NCI-H82 treated with DMSO at 0.1 percent for 48 hours (cell line): Measurements from ENCODE around the gene TMCO1.
"Not testable (repeated sequence)": the region's sequence is repeated elsewhere in the genome, so short reads cannot be mapped to it uniquely, and the experiment has no call there.

Experiments
- DNase-seq: peaks from one replicate; lab custom pipeline; 2025; ENCODE audit not compliant: unreplicated experiment; lab: John Stamatoyannopoulos, UW

Gene TMCO1

GRCh38 chr1:165688046-165688445, 80.6 kb downstream of the TMCO1 start:
- no peak for DNase-seq

DNA sequence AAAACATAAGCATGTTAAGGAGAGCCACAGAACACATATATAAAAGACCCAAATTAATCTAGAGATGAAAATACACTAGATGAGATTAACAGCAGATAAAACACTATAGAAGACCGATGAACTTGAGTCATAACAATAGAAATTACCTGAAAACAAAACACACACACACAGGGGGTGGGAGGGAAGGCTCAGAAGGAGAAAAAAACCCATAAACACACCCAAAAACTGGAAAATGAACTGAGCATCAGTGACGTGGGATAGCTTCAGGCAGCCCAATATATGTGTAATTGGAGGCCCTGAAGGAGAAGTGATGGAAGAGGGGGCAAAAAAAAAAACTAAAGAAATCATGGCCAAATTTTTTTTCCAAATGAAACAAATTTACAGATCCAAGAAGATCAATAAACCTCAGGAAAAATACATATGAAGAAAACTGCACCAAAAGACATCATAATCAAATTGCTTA, 81.7 kb downstream of the TMCO1 start:
- DNase-seq: no peak

- DNase-seq: no peak
Measured at GRCh38 chr1:165686121-165686970, 82.3 kb downstream of the TMCO1 start.

- DNase-seq: no peak
Measured at GRCh38 chr1:165683848-165684485, 84.7 kb downstream of the TMCO1 start.

GRCh38 chr1:165680773-165681172, 87.9 kb downstream of the TMCO1 start:
- not testable (repeated sequence) for DNase-seq

GRCh38 chr1:165680303-165680702, 88.4 kb downstream of the TMCO1 start:
- no peak for DNase-seq

DNA sequence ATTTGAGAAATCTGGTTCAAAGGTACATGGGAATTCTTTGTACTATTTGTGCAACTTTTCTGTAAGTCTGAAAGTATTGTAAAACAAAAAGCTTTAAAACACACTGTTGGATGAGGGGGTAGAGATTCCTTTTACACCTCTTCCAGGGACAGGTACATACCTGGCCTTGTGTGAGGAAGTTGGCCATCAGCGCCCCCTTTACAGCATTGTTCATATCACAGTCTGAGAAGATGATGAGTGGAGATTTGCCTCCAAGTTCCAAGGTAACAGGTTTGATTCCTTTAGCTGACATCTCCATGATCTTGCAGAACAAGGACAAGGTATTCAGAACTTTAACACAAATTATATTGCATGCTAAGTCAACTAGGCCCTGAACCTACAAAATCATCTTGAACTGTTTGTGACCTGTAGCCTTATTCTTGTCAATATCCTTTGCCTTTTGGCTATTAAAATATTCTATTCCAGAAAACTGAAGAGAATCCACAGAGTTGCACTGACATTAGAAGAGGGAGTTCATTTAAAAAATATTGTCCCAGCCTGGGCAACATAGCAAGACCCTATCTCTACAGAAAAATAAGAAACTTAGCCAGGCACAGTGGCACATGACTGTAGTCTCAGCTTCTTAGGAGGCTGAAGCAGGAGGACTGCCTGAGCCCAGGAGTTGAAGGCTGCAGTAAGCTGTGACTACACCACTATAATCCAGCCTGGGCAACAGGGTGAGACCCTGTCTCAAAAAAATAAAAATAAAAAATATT, 89.2 kb downstream of the TMCO1 start:
- no peak for DNase-seq

- no peak for DNase-seq
Measured at GRCh38 chr1:165678509-165678908, 90.2 kb downstream of the TMCO1 start.
